Spinal cord (tissue), 10 donors: ENCODE measurements around the gene LGR6. TPM values are rescaled to one million over a fixed set of nuclear protein-coding genes. Genes with fewer than 3 reads are reported as not detected.

Experiments
- DNase-seq, 6 donors: peaks; one replicate each; pipeline versions ENCODE4 v3.0.0 to v3.0.0-alpha.2; 2013 to 2015; ENCODE audit warnings: low spot score in 6 of 6, low read depth in 4 of 6
- H3K27ac ChIP-seq: one replicate; pipeline ENCODE4 v1.5.1; 2013; ENCODE audit warnings: low read depth, low read length, control low read depth
- H3K27me3 ChIP-seq: one replicate; pipeline ENCODE4 v1.6.1; 2013; ENCODE audit warnings: low read length; ENCODE audit not compliant: control insufficient read depth, insufficient read depth
- H3K36me3 ChIP-seq: one replicate; pipeline ENCODE4 v1.6.1; 2013; ENCODE audit warnings: low read length; ENCODE audit not compliant: control insufficient read depth, insufficient read depth
- H3K4me1 ChIP-seq: one replicate; pipeline ENCODE4 v1.6.1; 2013; ENCODE audit warnings: low read length; ENCODE audit not compliant: control insufficient read depth, insufficient read depth
- H3K4me3 ChIP-seq: one replicate; pipeline ENCODE4 v1.5.1; 2013; ENCODE audit warnings: low read depth, low read length, control low read depth
- H3K9me3 ChIP-seq: one replicate; pipeline ENCODE4 v1.6.1; 2013; ENCODE audit warnings: low read length; ENCODE audit not compliant: control insufficient read depth, insufficient read depth
- WGBS: methylation state at CpG from one replicate; pipeline ENCODE4 v1.1.5; 2013; ENCODE audit warnings: missing lambda C conversion rate; ENCODE audit not compliant: insufficient coverage; 5-methylcytosine and 5-hydroxymethylcytosine counted together
- polyA plus RNA-seq, 2 donors: library from polyadenylated mRNA; unstranded; fragments of 120-200 nt; gene quantifications; one replicate each; pipeline ENCODE4 v1.2.1, GENCODE V29; 2013; ENCODE audit not compliant: insufficient read length in 2 of 2
- total RNA-seq, 2 donors: library from RNA; depleted of rRNA in 1 of 2; stranded (reverse); fragments of 120-200 nt in 1 of 2; fragments of >200 nt in 1 of 2; gene quantifications; one replicate each; pipeline versions ENCODE4 v1.2.3 to v1.2.4, GENCODE V29; 2013 to 2014
- donor health status: healthy.

LGR6 gene
- total and polyA plus RNA-seq, 4 donors = 1.0 to 6.1 (median 3.7) TPM

DNA sequence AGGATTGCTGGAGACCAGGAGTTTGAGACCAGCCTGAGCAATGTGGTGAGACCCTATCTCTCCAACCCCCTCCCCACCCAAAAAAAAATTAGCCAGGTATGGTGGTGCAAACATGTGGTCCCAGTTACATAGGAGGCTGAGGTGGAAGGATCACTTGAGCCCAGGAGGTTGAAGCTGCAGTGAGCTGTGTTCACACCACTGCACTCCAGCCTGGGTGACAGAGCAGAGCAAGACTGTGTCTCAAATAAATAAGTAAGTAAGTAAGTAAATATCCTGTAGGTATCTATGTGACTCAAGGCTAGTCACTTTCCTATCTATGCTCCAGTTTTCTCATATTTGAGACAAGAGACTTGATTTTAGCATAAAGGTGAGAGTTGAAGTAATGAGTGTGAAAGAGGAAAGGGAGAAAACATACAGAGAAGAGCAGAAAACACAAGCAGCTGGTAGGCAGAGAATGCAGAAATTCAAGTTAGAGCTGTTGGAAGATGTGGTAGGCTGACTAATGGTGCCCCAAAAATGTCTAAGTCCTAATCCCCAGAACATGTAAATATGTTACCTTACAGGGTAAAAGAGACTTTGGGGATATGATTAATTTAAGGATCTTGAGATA lies 162.4 kb downstream of the LGR6 start:
- Histone ChIP-seq H3K36me3 (no peaks in the 10 kb centered on the region), H3K4me1 (no peaks in the 10 kb centered on the region), H3K27me3 (no peaks in the 10 kb centered on the region), H3K9me3 (no peaks in the 10 kb centered on the region), H3K4me3 (no peak overlapping the region), H3K27ac (no peak overlapping the region)
- DNase-seq = no peak

DNA sequence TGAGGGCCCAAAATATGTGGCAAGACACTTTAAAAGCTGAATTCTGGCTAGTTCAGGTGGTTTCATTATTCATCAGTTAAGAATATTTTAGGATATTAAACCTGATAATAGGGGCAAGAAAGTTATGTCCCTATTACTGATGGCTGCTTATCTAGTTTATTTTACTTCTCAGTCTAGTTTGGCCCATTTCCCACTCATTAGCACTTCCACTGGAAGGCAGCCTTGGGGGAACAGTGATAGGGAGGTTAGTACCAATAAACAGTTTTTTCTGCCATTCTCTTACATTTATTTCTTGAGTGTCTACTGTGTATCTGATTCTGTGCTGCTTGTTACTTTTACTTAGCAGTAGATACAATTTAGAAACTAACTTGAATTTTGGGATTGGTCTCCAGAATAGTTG lies 163.9 kb downstream of the LGR6 start:
- H3K27ac ChIP-seq = no peak overlapping the region
- no peaks in the 10 kb centered on the region for H3K4me1 ChIP-seq
- no peaks in the 10 kb centered on the region for H3K27me3 ChIP-seq
- peak in 2 of 6 donors; percentile 20 to 28 for DNase-seq
- H3K9me3 ChIP-seq = no peaks in the 10 kb centered on the region
- H3K4me3 ChIP-seq = no peak overlapping the region
- no peaks in the 10 kb centered on the region for H3K36me3 ChIP-seq

DNA sequence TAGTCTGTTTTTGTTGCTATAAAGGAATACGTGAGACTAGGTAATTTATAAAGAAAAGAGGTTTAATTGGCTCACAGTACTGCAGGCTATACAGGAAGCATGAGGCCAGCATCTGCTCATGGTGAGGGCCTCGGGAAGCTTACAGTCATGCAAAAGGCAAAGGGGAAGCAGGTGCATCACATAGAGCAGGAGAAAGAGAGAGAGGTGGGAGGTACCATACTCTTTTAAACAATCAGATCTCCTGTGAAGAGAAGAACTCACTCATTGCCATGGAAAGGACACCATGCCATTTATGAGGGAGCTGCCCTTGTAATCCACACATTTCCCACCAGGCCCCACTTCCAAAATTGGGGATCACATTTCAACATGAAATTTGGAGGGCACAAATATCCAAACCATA lies 167.6 kb downstream of the LGR6 start:
- Histone ChIP-seq H3K27me3 (no peaks in the 10 kb centered on the region), H3K4me1 (peaks cover 4% of the 10 kb centered on the region), H3K4me3 (no peak overlapping the region), H3K9me3 (no peaks in the 10 kb centered on the region), H3K36me3 (no peaks in the 10 kb centered on the region), H3K27ac (no peak overlapping the region)
- WGBS = no CpG with 5 or more reads among the region's 2 CpGs
- DNase-seq = no peak

DNA sequence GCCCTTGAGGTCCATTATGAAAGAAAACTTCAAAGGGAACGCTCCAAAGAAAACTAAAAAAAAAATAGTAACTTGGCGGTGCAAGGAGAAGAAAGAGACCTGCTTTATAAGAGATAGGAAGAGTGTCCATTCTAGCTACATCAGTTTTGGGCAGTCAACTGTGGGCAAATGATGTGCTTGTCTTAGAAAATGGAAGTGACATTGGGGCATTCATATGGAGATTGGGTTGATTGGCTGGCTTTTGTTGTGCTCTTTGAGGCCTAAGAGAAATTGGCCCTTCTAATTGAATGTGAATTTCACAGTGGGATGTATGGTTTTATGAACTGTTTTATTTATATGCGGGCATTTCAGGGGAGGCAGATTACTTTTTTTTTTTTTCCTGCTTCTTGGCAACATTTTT lies 168.1 kb downstream of the LGR6 start:
- Histone ChIP-seq H3K9me3 (no peaks in the 10 kb centered on the region), H3K4me3 (no peak overlapping the region), H3K4me1 (peaks cover 4% of the 10 kb centered on the region), H3K36me3 (no peaks in the 10 kb centered on the region), H3K27ac (no peak overlapping the region), H3K27me3 (no peaks in the 10 kb centered on the region)
- DNase-seq = peak in 2 of 6 donors; percentile 49 to 54
- WGBS = 28% methylated on average over 3 of the region's 3 CpGs

DNA sequence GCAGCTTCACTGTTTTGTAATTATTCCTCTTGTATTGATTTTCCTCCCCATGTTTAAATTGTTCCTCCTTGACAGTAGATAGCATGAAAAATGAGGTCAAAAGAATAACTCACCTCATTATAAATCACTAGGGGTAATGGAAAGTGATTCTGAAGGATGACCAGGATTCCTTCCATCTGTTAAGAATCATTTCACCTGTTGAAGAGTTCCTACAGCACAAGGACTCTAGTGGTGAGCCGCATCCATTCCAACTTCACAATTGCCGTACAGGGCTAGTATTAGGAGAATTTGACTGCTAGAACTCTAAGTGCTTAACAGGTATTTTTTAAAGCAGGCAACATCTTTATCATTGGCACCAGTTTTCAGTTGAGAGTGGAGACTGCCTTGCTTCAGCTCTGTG lies 168.6 kb downstream of the LGR6 start:
- Histone ChIP-seq H3K9me3 (no peaks in the 10 kb centered on the region), H3K36me3 (no peaks in the 10 kb centered on the region), H3K27ac (no peak overlapping the region), H3K4me1 (peaks cover 4% of the 10 kb centered on the region), H3K27me3 (no peaks in the 10 kb centered on the region), H3K4me3 (no peak overlapping the region)
- WGBS = no CpG with 5 or more reads among the region's 2 CpGs
- DNase-seq = peak in 1 of 6 donors; percentile 9

DNA sequence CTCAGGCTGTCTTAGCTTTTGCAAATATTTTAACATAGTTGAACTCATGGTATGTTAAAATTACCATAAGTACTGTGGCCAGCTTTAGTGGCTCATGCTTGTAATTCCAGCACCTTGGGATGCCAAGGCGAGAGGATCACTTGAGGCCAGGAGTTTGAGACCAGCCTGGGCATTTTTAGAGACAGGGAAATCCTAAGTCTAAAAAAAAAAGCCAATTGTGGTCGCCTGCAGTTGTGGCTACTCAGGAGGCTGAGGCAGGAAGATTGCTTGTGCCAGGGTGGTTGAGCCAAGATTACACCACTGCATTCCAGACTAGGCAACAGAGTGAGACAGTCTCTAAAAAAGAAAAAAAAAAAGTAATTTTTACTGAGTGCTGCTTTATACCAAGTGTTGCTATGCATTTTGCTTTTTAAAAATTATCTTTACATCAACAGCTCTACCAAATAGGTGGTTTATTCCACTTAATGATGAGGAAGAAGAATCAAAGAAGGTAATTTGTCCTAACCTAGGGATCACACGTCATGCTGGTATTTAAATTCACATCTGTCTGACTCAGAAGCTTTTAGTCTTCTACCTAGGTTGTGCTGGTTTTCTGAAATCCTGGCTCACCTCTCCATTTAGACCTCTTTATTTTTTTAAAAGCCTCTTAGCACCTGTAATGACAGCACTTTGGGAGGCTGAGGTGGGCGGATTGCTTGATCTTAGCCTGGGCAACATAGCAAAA lies 171.7 kb downstream of the LGR6 start:
- H3K27ac ChIP-seq = no peak overlapping the region
- 77% methylated on average over 4 of the region's 4 CpGs for WGBS
- no peaks in the 10 kb centered on the region for H3K36me3 ChIP-seq
- DNase-seq = no peak
- H3K27me3 ChIP-seq = no peaks in the 10 kb centered on the region
- no peak overlapping the region for H3K4me3 ChIP-seq
- no peaks in the 10 kb centered on the region for H3K9me3 ChIP-seq
- peaks cover 4% of the 10 kb centered on the region for H3K4me1 ChIP-seq

DNA sequence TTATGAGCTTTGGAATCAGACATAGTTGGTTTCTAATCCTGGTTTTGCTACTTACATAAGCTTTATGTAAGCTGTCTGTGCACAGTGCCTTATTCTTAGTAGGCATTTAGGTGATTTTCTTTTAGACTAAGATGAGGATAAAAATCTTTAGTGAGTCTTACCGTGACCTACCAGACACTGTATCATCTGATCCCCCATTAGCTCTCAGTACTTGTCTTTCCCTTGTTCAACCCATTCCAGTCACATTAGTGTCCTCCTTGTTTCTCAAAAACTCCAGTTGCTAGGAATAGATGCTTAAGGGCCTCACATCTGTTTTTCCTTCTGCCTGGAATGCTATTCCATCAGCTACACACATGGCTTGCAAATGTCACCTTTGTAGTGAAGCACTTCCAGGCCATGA lies 173.7 kb downstream of the LGR6 start:
- H3K4me3 ChIP-seq = no peak overlapping the region
- WGBS = no CpG with 5 or more reads among the region's 1 CpG
- H3K9me3 ChIP-seq = no peaks in the 10 kb centered on the region
- H3K27ac ChIP-seq = no peak overlapping the region
- no peaks in the 10 kb centered on the region for H3K36me3 ChIP-seq
- no peaks in the 10 kb centered on the region for H3K27me3 ChIP-seq
- no peak for DNase-seq
- peaks cover 4% of the 10 kb centered on the region for H3K4me1 ChIP-seq

Other genes starting within 250 kb of the LGR6 start
- gene LMOD1, start 247.3 kb upstream of the LGR6 start, total RNA-seq = 1 to 10 TPM; 1.9 to 8.4 TPM
- gene LMOD1, start 247.3 kb upstream of the LGR6 start, polyA plus RNA-seq = 1 to 10 TPM; 3.5 to 4.6 TPM
- gene TIMM17A, start 238.3 kb upstream of the LGR6 start, total RNA-seq = 10 to 100 TPM; 50.9 to 76.7 TPM
- gene TIMM17A, start 238.3 kb upstream of the LGR6 start, polyA plus RNA-seq = 100 to 1,000 TPM in 1 of 2 donors, 10 to 100 TPM in 1; 96.3 to 101 TPM
- 10 to 100 TPM; 19.1 to 37.9 TPM for gene RNPEP, start 211.2 kb upstream of the LGR6 start, total RNA-seq
- 10 to 100 TPM; 36.0 to 41.4 TPM for gene RNPEP, start 211.2 kb upstream of the LGR6 start, polyA plus RNA-seq
- 1 to 10 TPM in 1 of 2 donors, under 1 TPM in 1; 0.59 to 1.2 TPM for gene ELF3, start 183.2 kb upstream of the LGR6 start, total RNA-seq
- gene ELF3, start 183.2 kb upstream of the LGR6 start, polyA plus RNA-seq = 1 to 10 TPM in 1 of 2 donors, under 1 TPM in 1; 0.35 to 1.1 TPM
- gene GPR37L1, start 70.9 kb upstream of the LGR6 start, total RNA-seq = 1 to 10 TPM; 3.1 to 7.5 TPM
- gene GPR37L1, start 70.9 kb upstream of the LGR6 start, polyA plus RNA-seq = 1 to 10 TPM; 5.8 to 9.7 TPM
- 10 to 100 TPM; 56.3 to 75.2 TPM for gene ARL8A, start 49.1 kb upstream of the LGR6 start, total RNA-seq
- 100 to 1,000 TPM; 183 to 184 TPM for gene ARL8A, start 49.1 kb upstream of the LGR6 start, polyA plus RNA-seq
- gene PTPN7, start 33.2 kb upstream of the LGR6 start, total RNA-seq = 1 to 10 TPM; 1.4 to 2.5 TPM
- gene PTPN7, start 33.2 kb upstream of the LGR6 start, polyA plus RNA-seq = 1 to 10 TPM in 1 of 2 donors, under 1 TPM in 1; 0.98 to 1.5 TPM
- gene UBE2T, start 148.1 kb downstream of the LGR6 start, total RNA-seq = 10 to 100 TPM; 16.3 to 21.1 TPM
- 10 to 100 TPM; 31.5 to 34.0 TPM for gene UBE2T, start 148.1 kb downstream of the LGR6 start, polyA plus RNA-seq
- 10 to 100 TPM; 45.2 to 47.0 TPM for gene PPP1R12B, start 154.9 kb downstream of the LGR6 start, total RNA-seq
- gene PPP1R12B, start 154.9 kb downstream of the LGR6 start, polyA plus RNA-seq = 10 to 100 TPM; 31.1 to 33.2 TPM